Occipital lobe (tissue), 2 donors: ENCODE measurements around the gene CROCC2. TPM values are rescaled to one million over a fixed set of nuclear protein-coding genes. Genes with fewer than 3 reads are reported as not detected.

Experiments used
- DNase-seq: peaks from one replicate; lab custom pipeline; 2025; lab: John Stamatoyannopoulos, UW
- total RNA-seq: library from RNA; depleted of rRNA; stranded (reverse); fragments of >200 nt; gene quantifications from one replicate; pipeline ENCODE4 v1.2.3, GENCODE V29; 2014

The CROCC2 gene
- total RNA-seq, 1 donor from 2014 or later, result under 0.01 TPM

GRCh38 chr2:240932724-240933047 lies 26.6 kb downstream of the CROCC2 start:
- DNase-seq, result no peak

GRCh38 chr2:240933048-240933965 lies 27.2 kb downstream of the CROCC2 start:
- DNase-seq, result no peak

GRCh38 chr2:240933966-240934700 lies 28.0 kb downstream of the CROCC2 start:
- no peak for DNase-seq

GRCh38 chr2:240934701-240935102 lies 28.6 kb downstream of the CROCC2 start:
- no peak for DNase-seq

GRCh38 chr2:240935103-240935876 lies 29.2 kb downstream of the CROCC2 start:
- no peak for DNase-seq

GRCh38 chr2:240936106-240936505 lies 30.0 kb downstream of the CROCC2 start:
- DNase-seq, result no peak

GRCh38 chr2:240946046-240946445 lies 39.9 kb downstream of the CROCC2 start:
- no peak for DNase-seq

- DNase-seq, result no peak
Measured at GRCh38 chr2:240946654-240947053, 40.5 kb downstream of the CROCC2 start.

- no peak for DNase-seq
Measured at GRCh38 chr2:240947176-240947575, 41.0 kb downstream of the CROCC2 start.

GRCh38 chr2:240947607-240948006 lies 41.5 kb downstream of the CROCC2 start:
- no peak for DNase-seq

GRCh38 chr2:240948086-240948485 lies 42.0 kb downstream of the CROCC2 start:
- DNase-seq, result no peak

GRCh38 chr2:240948905-240949790 lies 43.0 kb downstream of the CROCC2 start:
- no peak for DNase-seq

GRCh38 chr2:240949791-240950705 lies 43.9 kb downstream of the CROCC2 start:
- no peak for DNase-seq

GRCh38 chr2:240951045-240951594 lies 45.0 kb downstream of the CROCC2 start:
- DNase-seq, result no peak

- DNase-seq, result no peak
Measured at GRCh38 chr2:240952496-240953246, 46.5 kb downstream of the CROCC2 start.

- DNase-seq, result no peak
Measured at GRCh38 chr2:240953426-240954410, 47.6 kb downstream of the CROCC2 start.
